Testis (tissue), 3 donors: ENCODE measurements around the gene MTARC2. TPM values are rescaled to one million over a fixed set of nuclear protein-coding genes. Genes with fewer than 3 reads are reported as not detected.
"Not testable (repeated sequence)": the region's sequence is repeated elsewhere in the genome, so short reads cannot be mapped to it uniquely, and the experiment has no call there.

ENCODE experiments used
- DNase-seq: peaks from one replicate; pipeline ENCODE4 v3.0.0-alpha.2; 2019
- H3K27ac ChIP-seq, 2 donors: fragments of 200-600 bp; sonication (generic); one replicate each; pipeline ENCODE4 v1.5.1; 2019
- H3K27me3 ChIP-seq: fragments of 200-600 bp; sonication (generic); one replicate; pipeline ENCODE4 v1.5.1; 2019
- H3K36me3 ChIP-seq: fragments of 200-600 bp; sonication (generic); one replicate; pipeline ENCODE4 v1.5.1; 2017; ENCODE audit warnings: low read depth; ENCODE audit errors: missing control alignments
- H3K4me1 ChIP-seq: fragments of 200-600 bp; sonication (generic); one replicate; pipeline ENCODE4 v1.5.1; 2019
- H3K4me3 ChIP-seq, 2 donors: fragments of 200-600 bp; sonication (generic); one replicate each; pipeline ENCODE4 v1.5.1; 2017 to 2019
- H3K9me3 ChIP-seq: fragments of 200-600 bp; sonication (generic); one replicate; pipeline ENCODE4 v1.5.1; 2017
- POLR2A ChIP-seq: fragments of 450-650 bp; IDR thresholded peaks from one replicate; pipeline ENCODE4 v1.6.1; 2017; ENCODE audit warnings: antibody characterized with exemption, mild to moderate bottlenecking, moderate library complexity
- WGBS, 2 donors: methylation state at CpG; one replicate each; pipeline ENCODE4 v1.1.5; 2018; 5-methylcytosine and 5-hydroxymethylcytosine counted together
- intact Hi-C: fragments of 100-400 bp; cut with DNase I; formaldehyde crosslinking; loops from one replicate; pipeline ENCODE4 v1.15.1; 2023; ENCODE audit warnings: low total_unique reads
- polyA plus RNA-seq: library from polyadenylated mRNA; stranded (reverse); fragments of 350-450 nt; fragmentation: Illumina TruSeq; extraction: RNeasy Lipid Tissue Mini Kit (QIAGEN cat#74804); gene quantifications from one replicate; pipeline ENCODE4 v1.2.3, GENCODE V29; 2014; ENCODE audit warnings: low read depth, low replicate concordance; ENCODE audit not compliant: insufficient read depth
- total RNA-seq, 2 donors: library from RNA; depleted of rRNA; stranded (reverse); fragments of >200 nt; gene quantifications; one replicate each; pipeline ENCODE4 v1.2.3, GENCODE V29; 2016
- TF ChIP-seq, protein P1 (sequence below), 3 experiments: fragments of 450-650 bp in 2 of 3; fragments of 200-600 bp in 1 of 3; sonication (generic) in 1 of 3; IDR thresholded peaks; one replicate each; pipeline ENCODE4 v1.5.1; 2016 to 2019; ENCODE audit warnings: antibody characterized with exemption in 3 of 3, mild to moderate bottlenecking in 2 of 3, moderate library complexity in 1 of 3

MTARC2 gene
- total and polyA plus RNA-seq, 3 donors from 2014 or later, result 28.5 to 58.7 (median 56.7) TPM

DNA sequence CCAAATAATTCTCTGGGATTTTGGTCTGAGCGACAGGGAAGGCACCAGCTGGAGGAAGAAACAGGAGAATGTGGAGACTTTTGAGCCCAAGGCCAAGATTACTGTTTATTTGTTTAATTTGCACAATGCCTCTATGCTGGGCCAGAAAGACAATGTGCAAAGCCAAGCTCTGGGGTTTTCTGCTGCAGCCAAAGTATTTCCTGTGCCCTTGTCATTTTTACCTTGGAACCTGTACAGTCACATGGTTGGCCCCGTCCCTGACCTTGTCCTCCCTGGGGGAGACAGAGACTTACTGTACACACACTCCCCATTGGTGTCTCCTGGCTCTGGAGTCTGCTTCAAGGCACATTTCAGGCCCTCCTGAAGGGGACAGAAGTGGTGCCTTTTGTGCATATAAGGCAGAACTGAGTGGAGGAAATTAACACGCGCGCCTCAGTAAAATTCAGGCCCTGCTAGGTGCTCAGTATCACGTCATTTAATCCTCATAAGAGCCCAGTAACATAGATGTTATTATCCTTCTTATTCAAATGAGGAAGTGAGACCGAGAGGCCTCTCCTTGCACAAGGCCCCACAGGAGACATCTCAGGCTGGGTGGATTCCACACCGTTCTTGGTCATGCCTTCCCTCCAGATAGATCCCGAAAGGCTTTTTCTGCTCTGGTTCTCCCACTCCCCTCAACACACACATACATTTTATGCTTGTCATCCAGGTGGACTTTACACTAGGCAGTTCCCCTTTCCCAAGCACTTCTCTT lies 36.9 kb upstream of the MTARC2 start:
- H3K4me3 ChIP-seq, result no peak overlapping the region
- no peak for DNase-seq
- TF ChIP-seq, protein P1, sequence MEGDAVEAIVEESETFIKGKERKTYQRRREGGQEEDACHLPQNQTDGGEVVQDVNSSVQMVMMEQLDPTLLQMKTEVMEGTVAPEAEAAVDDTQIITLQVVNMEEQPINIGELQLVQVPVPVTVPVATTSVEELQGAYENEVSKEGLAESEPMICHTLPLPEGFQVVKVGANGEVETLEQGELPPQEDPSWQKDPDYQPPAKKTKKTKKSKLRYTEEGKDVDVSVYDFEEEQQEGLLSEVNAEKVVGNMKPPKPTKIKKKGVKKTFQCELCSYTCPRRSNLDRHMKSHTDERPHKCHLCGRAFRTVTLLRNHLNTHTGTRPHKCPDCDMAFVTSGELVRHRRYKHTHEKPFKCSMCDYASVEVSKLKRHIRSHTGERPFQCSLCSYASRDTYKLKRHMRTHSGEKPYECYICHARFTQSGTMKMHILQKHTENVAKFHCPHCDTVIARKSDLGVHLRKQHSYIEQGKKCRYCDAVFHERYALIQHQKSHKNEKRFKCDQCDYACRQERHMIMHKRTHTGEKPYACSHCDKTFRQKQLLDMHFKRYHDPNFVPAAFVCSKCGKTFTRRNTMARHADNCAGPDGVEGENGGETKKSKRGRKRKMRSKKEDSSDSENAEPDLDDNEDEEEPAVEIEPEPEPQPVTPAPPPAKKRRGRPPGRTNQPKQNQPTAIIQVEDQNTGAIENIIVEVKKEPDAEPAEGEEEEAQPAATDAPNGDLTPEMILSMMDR (IDR thresholded peaks at IDR 0.05), result no peak
- no peak for TF ChIP-seq POLR2A
- no peaks in the 10 kb centered on the region for H3K36me3 ChIP-seq
- H3K27me3 ChIP-seq, result no peaks in the 10 kb centered on the region
- intact Hi-C loops, result no loop called here
- 43 to 49% methylated on average over 9 of the region's 9 CpGs for WGBS, 2 donors
- H3K4me1 ChIP-seq, result peaks cover 31% of the 10 kb centered on the region
- H3K9me3 ChIP-seq, result no peaks in the 10 kb centered on the region
- peak overlapping the region in 1 of 2 donors; percentile 30 for H3K27ac ChIP-seq

DNA sequence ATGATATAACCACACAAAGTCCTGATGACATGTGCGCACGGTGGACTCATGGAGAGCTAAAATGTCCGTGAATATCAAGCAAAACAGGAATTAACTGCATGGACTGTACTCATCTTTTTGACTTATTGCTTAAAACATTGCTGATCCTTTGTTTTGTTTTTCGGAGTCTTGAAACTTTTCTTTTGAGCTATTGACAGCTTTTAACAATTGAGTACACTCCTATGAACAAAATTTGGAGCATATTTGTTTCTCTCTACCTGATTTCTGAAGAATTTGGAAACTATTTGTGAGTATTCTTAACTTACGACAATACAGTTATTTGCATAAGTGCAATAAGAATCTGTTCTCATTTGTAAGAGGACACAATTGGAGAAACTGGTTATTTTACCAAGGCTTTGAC lies 32.1 kb upstream of the MTARC2 start:
- intact Hi-C loops, H3K4me1 ChIP-seq, DNase-seq, H3K27ac ChIP-seq, H3K27me3 ChIP-seq, H3K36me3 ChIP-seq, H3K4me3 ChIP-seq, H3K9me3 ChIP-seq: not testable (repeated sequence)
- 97 to 98% methylated on average over 5 of the region's 5 CpGs for WGBS, 2 donors

DNA sequence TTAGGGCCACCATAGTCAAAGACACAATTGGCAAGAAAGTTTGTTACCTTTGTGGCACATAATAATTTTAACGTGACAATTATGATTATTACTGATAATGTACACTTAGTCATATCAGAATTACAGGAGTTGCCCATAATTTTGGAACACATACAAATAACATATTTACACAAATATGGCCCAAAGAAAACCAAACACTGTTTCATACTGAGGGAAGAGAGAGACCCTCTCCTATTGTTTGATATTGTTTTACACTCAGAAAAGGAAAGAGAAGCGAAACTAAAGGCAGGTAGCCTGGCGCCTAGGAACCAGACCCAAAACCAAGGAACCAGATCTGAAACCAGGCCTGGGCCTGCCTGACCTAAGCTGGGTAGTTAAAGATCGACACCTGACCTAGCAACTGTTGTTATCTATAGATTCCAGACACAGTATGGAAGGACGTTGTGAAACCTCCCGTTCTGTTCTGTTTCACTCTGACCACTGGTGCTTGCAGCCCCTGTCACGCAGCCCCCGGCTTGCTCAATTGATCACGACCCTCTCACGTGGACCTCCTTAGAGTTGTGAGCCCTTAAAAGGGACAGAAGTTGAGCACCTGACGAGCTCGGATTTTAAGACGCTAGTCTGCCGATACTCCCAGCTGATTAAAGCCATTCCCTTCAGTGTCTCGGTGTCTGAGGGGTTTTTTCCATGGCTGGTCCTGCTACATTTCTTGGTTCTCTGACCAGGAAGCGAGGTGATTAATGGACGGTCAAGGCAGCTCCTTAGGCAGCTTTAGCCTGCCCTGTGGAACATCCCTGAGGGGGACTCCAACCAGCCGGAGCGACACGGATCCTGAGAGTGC lies 30.1 kb upstream of the MTARC2 start:
- no peak for DNase-seq
- intact Hi-C loops, result no loop called here
- Histone ChIP-seq H3K9me3 (no peaks in the 10 kb centered on the region), H3K27ac (no peak overlapping the region), H3K4me3 (no peak overlapping the region), H3K27me3 (no peaks in the 10 kb centered on the region), H3K36me3 (no peaks in the 10 kb centered on the region), H3K4me1 (no peaks in the 10 kb centered on the region)
- 85 to 89% methylated on average over 19 to 20 of the region's 20 CpGs for WGBS, 2 donors
- TF ChIP-seq POLR2A, result no peak

DNA sequence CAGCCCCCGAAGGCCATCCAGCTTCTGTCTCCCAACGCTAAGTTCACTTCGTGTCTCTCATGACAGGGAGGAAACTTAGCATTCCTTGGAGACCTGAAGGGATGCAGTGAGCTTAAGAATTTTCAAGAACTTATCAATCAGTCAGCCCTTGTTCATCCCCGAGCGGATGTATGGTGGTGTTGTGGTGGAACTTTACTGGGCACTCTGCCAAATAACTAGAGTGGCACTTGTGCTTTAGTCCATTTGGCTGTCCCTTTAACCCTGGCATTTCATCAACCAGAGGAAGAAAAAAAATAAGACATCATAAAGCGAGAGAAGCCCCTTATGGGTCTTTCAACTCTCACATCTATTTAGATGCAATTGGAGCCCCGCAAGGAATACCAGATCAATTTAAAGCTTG lies 26.9 kb upstream of the MTARC2 start:
- H3K4me1 ChIP-seq, H3K9me3 ChIP-seq, H3K27ac ChIP-seq, H3K36me3 ChIP-seq, H3K27me3 ChIP-seq, H3K4me3 ChIP-seq, DNase-seq, intact Hi-C loops: not testable (repeated sequence)
- 76 to 85% methylated on average over 7 of the region's 7 CpGs for WGBS, 2 donors

DNA sequence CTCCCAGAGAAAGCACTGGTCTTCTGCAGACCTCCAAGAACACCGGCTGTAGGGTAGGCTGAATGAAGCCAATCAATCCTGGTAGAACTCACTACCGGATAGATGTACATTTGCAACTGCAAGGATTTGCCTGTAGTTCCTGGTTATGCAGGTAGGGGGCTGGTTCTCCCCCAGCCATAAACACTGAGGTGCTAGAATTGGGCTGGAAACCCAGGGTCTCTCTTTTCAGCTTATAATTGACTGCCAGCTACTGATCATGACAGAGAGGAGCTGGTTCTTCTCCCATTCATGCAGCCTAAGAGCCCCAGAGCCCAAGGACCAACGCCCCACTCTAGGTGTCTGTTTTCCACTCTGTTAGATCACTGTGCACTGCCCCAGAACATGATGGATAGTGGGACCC lies 21.5 kb upstream of the MTARC2 start:
- Histone ChIP-seq H3K4me3 (no peak overlapping the region), H3K27ac (no peak overlapping the region), H3K4me1 (no peaks in the 10 kb centered on the region), H3K27me3 (no peaks in the 10 kb centered on the region), H3K9me3 (no peaks in the 10 kb centered on the region), H3K36me3 (no peaks in the 10 kb centered on the region)
- no peak for DNase-seq
- WGBS, 2 donors, result 86% methylated on average over 3 of the region's 3 CpGs
- intact Hi-C loops, result no loop called here
- TF ChIP-seq, protein P1 (IDR thresholded peaks at IDR 0.05), result no peak
- no peak for TF ChIP-seq POLR2A

DNA sequence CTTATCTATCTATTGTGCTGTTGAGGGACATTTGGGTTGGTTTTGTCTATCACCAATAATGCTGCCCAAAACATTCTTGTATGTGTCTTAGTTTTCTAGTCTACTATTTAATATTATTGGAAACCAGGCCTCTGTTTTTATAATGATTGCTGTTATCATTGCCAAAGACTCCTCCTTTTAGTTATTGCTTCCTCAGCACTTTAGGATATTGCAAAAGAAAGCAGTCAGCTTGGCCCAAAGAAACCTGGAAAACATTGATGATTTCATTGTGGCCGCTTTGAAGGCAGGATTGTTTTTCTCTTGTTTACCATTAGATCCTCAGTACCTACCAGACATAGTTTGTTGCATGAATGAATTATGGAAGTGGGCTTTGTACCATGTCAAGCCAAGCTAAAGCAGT lies 20.6 kb upstream of the MTARC2 start:
- no peaks in the 10 kb centered on the region for H3K27me3 ChIP-seq
- WGBS, 2 donors, result 89 to 94% methylated on average over 1 of the region's 1 CpG
- H3K4me1 ChIP-seq, result peaks cover 4% of the 10 kb centered on the region
- H3K9me3 ChIP-seq, result no peaks in the 10 kb centered on the region
- no peaks in the 10 kb centered on the region for H3K36me3 ChIP-seq
- no peak for DNase-seq
- no peak overlapping the region for H3K27ac ChIP-seq
- H3K4me3 ChIP-seq, result no peak overlapping the region
- intact Hi-C loops, result no loop called here
- TF ChIP-seq POLR2A, result no peak
- TF ChIP-seq, protein P1 (IDR thresholded peaks at IDR 0.05), result no peak
